Measurements from ENCODE around the gene LRRC52. TPM values are rescaled to one million over a fixed set of nuclear protein-coding genes. Genes with fewer than 3 reads are reported as not detected.

LRRC52 gene
- total and polyA plus RNA-seq, 4 donors: not detected

- Histone ChIP-seq H3K9ac (ENCODE audit: low read depth in 1 of 2, low read length in 2 of 2) (no peak overlapping the region), H3K27ac (ENCODE audit: low read depth in 1 of 2, low read length in 2 of 2) (no peak overlapping the region), H3K27me3 (ENCODE audit: control insufficient read depth in 4 of 4, insufficient read depth in 4 of 4, low read length in 3 of 4) (no peaks in the 10 kb centered on the region), H3K4me1 (ENCODE audit: control insufficient read depth in 4 of 4, insufficient read depth in 4 of 4, low read length in 3 of 4) (peaks cover 0 to 3% (median 0%) of the 10 kb centered on the region in 4 donors), H3K9me3 (ENCODE audit: control insufficient read depth in 4 of 4, low read length in 3 of 4) (peaks cover 0 to 1% (median 0%) of the 10 kb centered on the region in 4 donors), H3K4me3 (ENCODE audit: low read depth in 1 of 3, low read length in 3 of 3) (no peak overlapping the region), H3K36me3 (ENCODE audit: control insufficient read depth in 4 of 4, insufficient read depth in 3 of 4, low read depth in 1 of 4, low read length in 3 of 4) (no peaks in the 10 kb centered on the region)
- TF ChIP-seq GABPA (IDR thresholded peaks at IDR 0.05 in 1 of 2, conservative IDR thresholded peaks at IDR 0.05 in 1 of 2) (no peak), ZBTB33 (IDR thresholded peaks at IDR 0.05) (no peak), HNF4A (conservative IDR thresholded peaks at IDR 0.05) (no peak), RXRA (IDR thresholded peaks at IDR 0.05) (no peak), EGR1 (IDR thresholded peaks at IDR 0.05; ENCODE audit: low read depth in 2 of 2) (no peak), MAX (IDR thresholded peaks at IDR 0.05) (no peak), NR2F2 (IDR thresholded peaks at IDR 0.05) (no peak), RAD21 (IDR thresholded peaks at IDR 0.05) (no peak), REST (IDR thresholded peaks at IDR 0.05) (no peak), TAF1 (conservative IDR thresholded peaks at IDR 0.05) (no peak)
- no peak for DNase-seq (ENCODE audit: low spot score)
- 74% methylated on average over 7 of the region's 7 CpGs for WGBS
Observed at GRCh38 chr1:165527251-165528007, 16.4 kb upstream of the LRRC52 start.

- DNase-seq (ENCODE audit: low spot score): no peak
- H3K27ac ChIP-seq (ENCODE audit: low read depth in 1 of 2, low read length in 2 of 2): no peak overlapping the region
- H3K9ac ChIP-seq (ENCODE audit: low read depth in 1 of 2, low read length in 2 of 2): no peak overlapping the region
- H3K9me3 ChIP-seq (ENCODE audit: control insufficient read depth in 4 of 4, low read length in 3 of 4): no peaks in the 10 kb centered on the region
- no peaks in the 10 kb centered on the region for H3K27me3 ChIP-seq (ENCODE audit: control insufficient read depth in 4 of 4, insufficient read depth in 4 of 4, low read length in 3 of 4)
- peaks cover 0 to 3% (median 0%) of the 10 kb centered on the region in 4 donors for H3K4me1 ChIP-seq (ENCODE audit: control insufficient read depth in 4 of 4, insufficient read depth in 4 of 4, low read length in 3 of 4)
- no peak overlapping the region for H3K4me3 ChIP-seq (ENCODE audit: low read depth in 1 of 3, low read length in 3 of 3)
- no peaks in the 10 kb centered on the region for H3K36me3 ChIP-seq (ENCODE audit: control insufficient read depth in 4 of 4, insufficient read depth in 3 of 4, low read depth in 1 of 4, low read length in 3 of 4)
- WGBS: 7% methylated on average over 2 of the region's 2 CpGs
- no peak for TF ChIP-seq RAD21 (IDR thresholded peaks at IDR 0.05)
- TF ChIP-seq RXRA (IDR thresholded peaks at IDR 0.05): peak in 1 of 2 donors; percentile 38
Observed at GRCh38 chr1:165531021-165531420, 12.8 kb upstream of the LRRC52 start.

GRCh38 chr1:165532053-165532452, 11.7 kb upstream of the LRRC52 start:
- Histone ChIP-seq H3K4me3 (ENCODE audit: low read depth in 1 of 3, low read length in 3 of 3) (no peak overlapping the region), H3K9me3 (ENCODE audit: control insufficient read depth in 4 of 4, low read length in 3 of 4) (no peaks in the 10 kb centered on the region), H3K27me3 (ENCODE audit: control insufficient read depth in 4 of 4, insufficient read depth in 4 of 4, low read length in 3 of 4) (no peaks in the 10 kb centered on the region), H3K4me1 (ENCODE audit: control insufficient read depth in 4 of 4, insufficient read depth in 4 of 4, low read length in 3 of 4) (peaks cover 0 to 3% (median 0%) of the 10 kb centered on the region in 4 donors), H3K36me3 (ENCODE audit: control insufficient read depth in 4 of 4, insufficient read depth in 3 of 4, low read depth in 1 of 4, low read length in 3 of 4) (no peaks in the 10 kb centered on the region), H3K9ac (ENCODE audit: low read depth in 1 of 2, low read length in 2 of 2) (no peak overlapping the region), H3K27ac (ENCODE audit: low read depth in 1 of 2, low read length in 2 of 2) (no peak overlapping the region)
- TF ChIP-seq JUND (IDR thresholded peaks at IDR 0.05) (no peak), RAD21 (IDR thresholded peaks at IDR 0.05) (no peak), FOXA1 (IDR thresholded peaks at IDR 0.05) (no peak), YY1 (IDR thresholded peaks at IDR 0.05) (no peak), HNF4G (IDR thresholded peaks at IDR 0.05) (no peak), GABPA (IDR thresholded peaks at IDR 0.05 in 1 of 2, conservative IDR thresholded peaks at IDR 0.05 in 1 of 2) (no peak), SP1 (IDR thresholded peaks at IDR 0.05) (no peak), ATF3 (IDR thresholded peaks at IDR 0.05) (no peak), EGR1 (IDR thresholded peaks at IDR 0.05; ENCODE audit: low read depth in 2 of 2) (no peak)
- WGBS: 49% methylated on average over 7 of the region's 7 CpGs
- DNase-seq (ENCODE audit: low spot score): no peak
